Right lobe of liver (tissue), 4 donors: Measurements from ENCODE around the gene RPP21.

Experiments used
- POLR2A ChIP-seq: fragments of 450-650 bp; IDR thresholded peaks from one replicate; pipeline ENCODE4 v1.6.1; 2017; ENCODE audit warnings: antibody characterized with exemption, mild to moderate bottlenecking
- TF ChIP-seq, protein P1 (sequence below), 4 donors: fragments of 200-600 bp in 3 of 4; fragments of 450-650 bp in 1 of 4; IDR thresholded peaks; one replicate each; pipeline versions ENCODE4 v1.5.1 to v1.8.0; 2016 to 2022; ENCODE audit warnings: antibody characterized with exemption in 4 of 4, mild to moderate bottlenecking in 2 of 4
- donor health status: DM: no; HTN: no; CAD: no.
- donor health status: DM: no; HTN: no; CAD: no.
- donor health status: DM: no; HTN: yes; CAD: no.

GRCh38 chr6:30311101-30311500 is 33.9 kb upstream of the RPP21 start:
- no peak for TF ChIP-seq POLR2A
- TF ChIP-seq, protein P1, sequence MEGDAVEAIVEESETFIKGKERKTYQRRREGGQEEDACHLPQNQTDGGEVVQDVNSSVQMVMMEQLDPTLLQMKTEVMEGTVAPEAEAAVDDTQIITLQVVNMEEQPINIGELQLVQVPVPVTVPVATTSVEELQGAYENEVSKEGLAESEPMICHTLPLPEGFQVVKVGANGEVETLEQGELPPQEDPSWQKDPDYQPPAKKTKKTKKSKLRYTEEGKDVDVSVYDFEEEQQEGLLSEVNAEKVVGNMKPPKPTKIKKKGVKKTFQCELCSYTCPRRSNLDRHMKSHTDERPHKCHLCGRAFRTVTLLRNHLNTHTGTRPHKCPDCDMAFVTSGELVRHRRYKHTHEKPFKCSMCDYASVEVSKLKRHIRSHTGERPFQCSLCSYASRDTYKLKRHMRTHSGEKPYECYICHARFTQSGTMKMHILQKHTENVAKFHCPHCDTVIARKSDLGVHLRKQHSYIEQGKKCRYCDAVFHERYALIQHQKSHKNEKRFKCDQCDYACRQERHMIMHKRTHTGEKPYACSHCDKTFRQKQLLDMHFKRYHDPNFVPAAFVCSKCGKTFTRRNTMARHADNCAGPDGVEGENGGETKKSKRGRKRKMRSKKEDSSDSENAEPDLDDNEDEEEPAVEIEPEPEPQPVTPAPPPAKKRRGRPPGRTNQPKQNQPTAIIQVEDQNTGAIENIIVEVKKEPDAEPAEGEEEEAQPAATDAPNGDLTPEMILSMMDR (IDR thresholded peaks at IDR 0.05), result no peak
